Heart right ventricle (tissue), 16 donors: ENCODE results near the gene DTD1. TPM values are rescaled to one million over a fixed set of nuclear protein-coding genes. Genes with fewer than 3 reads are reported as not detected.

ENCODE experiments used
- ATAC-seq, 8 donors: fragments of 200-7000 bp; cut with Tn5 transposase; one replicate each; pipeline ENCODE4 v1.9.1; 2020; ENCODE audit warnings: mild to moderate bottlenecking in 8 of 8, moderate library complexity in 8 of 8, moderate number of reproducible peaks in 1 of 8
- DNase-seq, 2 donors: peaks; one replicate each; pipeline ENCODE4 v3.0.0-alpha.2; 2020
- H3K27ac ChIP-seq, 10 donors: fragments of 200-600 bp; sonication (generic) in 2 of 10; one replicate each; pipeline versions ENCODE4 v1.5.0 to v1.8.0; 2020 to 2022; ENCODE audit warnings: mild to moderate bottlenecking in 3 of 10
- H3K27me3 ChIP-seq, 7 donors: fragments of 200-600 bp; one replicate each; pipeline ENCODE4 v1.8.0; 2021 to 2022; ENCODE audit warnings: mild to moderate bottlenecking in 2 of 7
- H3K36me3 ChIP-seq, 9 donors: fragments of 200-600 bp; sonication (generic) in 1 of 9; one replicate each; pipeline versions ENCODE4 v1.5.0 to v1.8.0; 2020 to 2022; ENCODE audit warnings: mild to moderate bottlenecking in 2 of 9
- H3K4me1 ChIP-seq, 9 donors: fragments of 200-600 bp; sonication (generic) in 1 of 9; one replicate each; pipeline versions ENCODE4 v1.5.0 to v1.8.0; 2020 to 2022; ENCODE audit warnings: mild to moderate bottlenecking in 4 of 9
- H3K4me3 ChIP-seq, 10 donors: fragments of 200-600 bp; sonication (generic) in 2 of 10; one replicate each; pipeline versions ENCODE4 v1.5.0 to v1.8.0; 2020 to 2022; ENCODE audit warnings: mild to moderate bottlenecking in 7 of 10, moderate library complexity in 2 of 10
- H3K9me3 ChIP-seq, 11 donors: fragments of 200-600 bp in 10 of 11; sonication (generic) in 2 of 11; one replicate each; pipeline versions ENCODE4 v1.5.0 to v1.8.0; 2013 to 2022; ENCODE audit warnings: mild to moderate bottlenecking in 2 of 11, control low read depth in 1 of 11, moderate library complexity in 1 of 11
- WGBS, 2 donors: extraction: QIAGEN DNeasy Blood & Tissue Kit; methylation state at CpG; one replicate each; pipeline ENCODE4 v1.1.7; 2013; ENCODE audit warnings: inconsistent platforms in 1 of 2; 5-methylcytosine and 5-hydroxymethylcytosine counted together
- intact Hi-C, 10 donors: fragments of 100-400 bp; cut with DNase I; formaldehyde crosslinking; loops; one replicate each; pipeline versions ENCODE4 v1.11.1 to v1.14.2; 2022
- polyA plus RNA-seq, 2 donors: library from polyadenylated mRNA; stranded (reverse); fragments of 200-250 nt; gene quantifications; one replicate each; pipeline ENCODE4 v1.2.3, GENCODE V29; 2013
- total RNA-seq, 10 donors: library from RNA; stranded (reverse); fragmentation: NEBNext Ultra II Directional in 3 of 10; extraction: Animal tissue kit (Norgen Biotek cat#: 25700) in 3 of 10; gene quantifications; one replicate each; pipeline versions ENCODE4 v1.2.1 to v1.2.4, GENCODE V29; 2021 to 2023
- TF ChIP-seq, protein P1 (sequence below), 9 donors: fragments of 200-600 bp; sonication (generic) in 2 of 9; IDR thresholded peaks; one replicate each; pipeline versions ENCODE4 v1.5.0 to v1.8.0; 2021 to 2022; ENCODE audit warnings: antibody characterized with exemption in 9 of 9, mild to moderate bottlenecking in 5 of 9, moderate library complexity in 1 of 9
- donor health status: Arrhythmogenic right ventricular cardiomyopathy.
- donor health status: ischemic (EF 13 %, LVEDD 7.1; RV severe dilation, severe dysfunction).
- donor health status: healthy with polysubstance abuse.
- donor health status: DM: no; HTN: yes; CAD: no.
- donor health status: DM: no; HTN: no; CAD: no.
- donor health status: ischemic (EF 25% LVEDD 6.9; RV normal size, moderate dysfunction).
- donor health status: ischemic (EF 25% LVEDD 5.7; RV mildly dilated, moderate dysfunction).
- donor health status: healthy.
- donor health status: DM: yes; HTN: yes; CAD: no.
- donor health status: Ischemic cardiomyopathy.
- donor health status: ischemic (EF 35%, LVEDD 5.7; RV mildly dilated, moderate dysfunction).
- donor health status: nonischemic (EF 11% LVEDD 7.7; RV severe dilation, severe dysfunction).
- donor health status: DM: yes; HTN: yes; CAD: no.
- donor health status: PGD.
- donor health status: ischemic (EF 29% LVEDD 5.4; RV normal size, mild dysfunction).
- donor health status: nonischemic (EF 23%, LVEDD 6.1; RV moderate dilation, normal function).

DTD1 gene
- total and polyA plus RNA-seq, 12 donors, result 5.2 to 31.9 (median 14.3) TPM

DNA sequence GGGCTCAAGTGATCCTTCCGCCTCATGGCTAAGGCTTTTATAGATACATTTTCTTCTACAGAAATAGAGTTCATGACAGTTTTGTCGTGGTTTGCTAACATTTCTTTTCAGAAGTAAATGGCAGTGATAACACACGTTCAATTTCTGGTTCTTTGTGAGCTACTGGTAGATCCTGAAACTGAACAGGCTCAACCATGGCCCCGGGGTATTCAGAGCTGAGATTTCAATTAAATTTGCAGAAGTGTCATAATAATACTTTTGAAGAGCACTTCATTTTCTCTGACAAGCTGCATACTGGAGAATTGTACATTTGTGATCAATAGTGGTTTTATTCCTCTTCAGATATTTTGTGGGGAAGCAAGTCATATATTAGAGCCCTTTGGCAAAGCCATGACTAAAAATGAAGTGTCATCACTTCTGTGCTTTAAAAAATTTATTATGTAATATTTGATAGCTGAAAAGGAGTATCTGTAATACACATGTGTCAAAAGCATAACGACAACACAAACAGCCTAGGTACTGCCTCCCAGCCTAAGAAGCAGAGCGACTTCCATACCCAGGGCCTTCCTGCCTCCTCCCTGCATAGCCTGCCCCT, 141.5 kb downstream of the DTD1 start:
- TF ChIP-seq, protein P1, sequence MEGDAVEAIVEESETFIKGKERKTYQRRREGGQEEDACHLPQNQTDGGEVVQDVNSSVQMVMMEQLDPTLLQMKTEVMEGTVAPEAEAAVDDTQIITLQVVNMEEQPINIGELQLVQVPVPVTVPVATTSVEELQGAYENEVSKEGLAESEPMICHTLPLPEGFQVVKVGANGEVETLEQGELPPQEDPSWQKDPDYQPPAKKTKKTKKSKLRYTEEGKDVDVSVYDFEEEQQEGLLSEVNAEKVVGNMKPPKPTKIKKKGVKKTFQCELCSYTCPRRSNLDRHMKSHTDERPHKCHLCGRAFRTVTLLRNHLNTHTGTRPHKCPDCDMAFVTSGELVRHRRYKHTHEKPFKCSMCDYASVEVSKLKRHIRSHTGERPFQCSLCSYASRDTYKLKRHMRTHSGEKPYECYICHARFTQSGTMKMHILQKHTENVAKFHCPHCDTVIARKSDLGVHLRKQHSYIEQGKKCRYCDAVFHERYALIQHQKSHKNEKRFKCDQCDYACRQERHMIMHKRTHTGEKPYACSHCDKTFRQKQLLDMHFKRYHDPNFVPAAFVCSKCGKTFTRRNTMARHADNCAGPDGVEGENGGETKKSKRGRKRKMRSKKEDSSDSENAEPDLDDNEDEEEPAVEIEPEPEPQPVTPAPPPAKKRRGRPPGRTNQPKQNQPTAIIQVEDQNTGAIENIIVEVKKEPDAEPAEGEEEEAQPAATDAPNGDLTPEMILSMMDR (IDR thresholded peaks at IDR 0.05), result no peak
- no peaks in the 10 kb centered on the region for H3K36me3 ChIP-seq
- ATAC-seq, result no peak
- 91 to 92% methylated on average over 6 of the region's 6 CpGs for WGBS, 2 donors
- H3K9me3 ChIP-seq, result no peaks in the 10 kb centered on the region
- H3K4me1 ChIP-seq, result peaks cover 0 to 15% (median 5%) of the 10 kb centered on the region in 9 donors
- H3K4me3 ChIP-seq, result no peak overlapping the region
- no peak overlapping the region for H3K27ac ChIP-seq
- no peaks in the 10 kb centered on the region for H3K27me3 ChIP-seq
- DNase-seq, result no peak
- intact Hi-C loops, result no loop called here

DNA sequence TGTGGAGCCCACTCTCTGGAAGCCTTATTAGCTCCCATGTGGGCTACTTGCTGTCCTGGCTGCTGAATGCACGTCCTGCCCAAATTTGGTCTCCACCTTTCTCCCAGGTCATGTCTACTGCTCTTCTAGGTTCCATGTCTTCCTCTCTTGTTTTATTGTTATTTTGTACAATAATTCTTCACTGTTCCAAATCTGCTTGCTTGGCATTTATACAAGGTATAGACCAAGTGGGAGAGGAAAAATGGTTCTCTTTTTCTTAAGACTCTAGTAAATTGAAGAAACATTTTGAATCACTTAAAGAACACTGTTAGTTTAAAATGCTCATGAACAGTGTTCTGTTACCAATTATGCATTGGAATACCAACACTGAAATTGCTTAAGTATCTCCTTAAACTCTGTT, 144.1 kb downstream of the DTD1 start:
- intact Hi-C loops, result no loop called here

DNA sequence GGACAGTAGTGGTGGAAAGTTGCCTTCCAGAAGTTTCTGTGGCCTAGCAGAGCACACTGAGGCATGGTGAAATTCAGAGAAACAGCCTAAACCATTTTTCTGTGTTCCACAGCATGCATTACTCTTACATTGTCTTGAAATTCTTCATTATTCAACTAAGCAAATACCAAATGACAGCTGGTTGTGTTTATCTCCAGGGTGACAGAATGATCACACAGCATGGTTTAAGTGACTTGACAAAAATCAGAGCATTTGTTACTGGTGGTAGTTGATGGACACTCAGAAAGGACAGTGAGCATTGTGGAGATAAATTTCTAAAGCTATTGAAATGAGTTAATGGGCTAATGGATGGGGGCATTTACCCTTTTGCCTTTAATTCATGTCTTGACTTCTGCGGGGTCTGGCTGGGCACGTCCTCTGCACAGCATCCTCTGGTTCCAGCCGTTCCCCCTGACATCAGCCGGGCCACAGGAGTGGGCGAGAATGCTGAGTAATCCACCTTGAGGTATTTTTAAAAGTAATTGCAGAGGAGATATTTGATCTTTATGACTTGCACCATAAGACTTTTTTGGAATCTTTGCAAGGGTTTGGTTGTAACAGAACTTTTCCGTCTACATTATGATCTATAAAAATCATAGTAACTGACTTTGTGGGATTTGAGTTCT, 146.8 kb downstream of the DTD1 start:
- intact Hi-C loops, result loop anchor here in 1 of 10 donors (5.0 kb wide), 1 partner anchor 32 kb away; no protein-coding TSS in a partner anchor
- Histone ChIP-seq H3K9me3 (no peaks in the 10 kb centered on the region), H3K36me3 (no peaks in the 10 kb centered on the region), H3K27me3 (no peaks in the 10 kb centered on the region), H3K4me3 (no peak overlapping the region), H3K27ac (no peak overlapping the region), H3K4me1 (peaks cover 0 to 14% (median 0%) of the 10 kb centered on the region in 9 donors)
- 93 to 94% methylated on average over 6 of the region's 6 CpGs for WGBS, 2 donors
- DNase-seq, result no peak
- TF ChIP-seq, protein P1 (IDR thresholded peaks at IDR 0.05), result no peak
- no peak for ATAC-seq

More for the DNA sequence above, 144.1 kb downstream of the DTD1 start:
- H3K27ac ChIP-seq, result no peak overlapping the region
- 98 to 100% methylated on average over 1 of the region's 1 CpG for WGBS, 2 donors
- H3K27me3 ChIP-seq, result no peaks in the 10 kb centered on the region
- ATAC-seq (no peak), DNase-seq (no peak)
- peaks cover 0 to 15% (median 5%) of the 10 kb centered on the region in 9 donors for H3K4me1 ChIP-seq
- TF ChIP-seq, protein P1 (IDR thresholded peaks at IDR 0.05), result no peak
- H3K4me3 ChIP-seq, result no peak overlapping the region
- H3K9me3 ChIP-seq, result no peaks in the 10 kb centered on the region
- H3K36me3 ChIP-seq, result no peaks in the 10 kb centered on the region

DNA sequence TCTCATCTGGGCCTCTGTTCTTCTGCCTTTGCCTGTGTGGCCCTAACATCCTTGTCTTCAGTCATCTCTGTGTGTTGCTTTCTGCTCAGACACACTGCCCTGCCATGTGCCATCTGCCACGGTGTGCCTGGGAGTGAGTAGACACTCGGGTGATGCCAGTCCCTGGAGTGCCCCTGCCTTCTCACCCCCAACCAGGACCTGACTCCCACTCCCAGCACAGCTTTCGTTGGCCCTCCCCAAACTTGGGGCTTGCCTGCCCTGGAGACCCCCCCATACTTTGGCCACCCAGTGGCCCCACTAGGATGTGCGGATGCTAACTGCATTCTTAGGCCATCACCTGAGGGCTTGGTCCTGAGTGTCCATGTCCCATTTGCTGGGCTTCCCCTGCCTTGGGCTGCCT, 149.3 kb downstream of the DTD1 start:
- H3K4me1 ChIP-seq, result peaks cover 0 to 22% (median 0%) of the 10 kb centered on the region in 9 donors
- ATAC-seq (no peak), DNase-seq (no peak)
- 96 to 97% methylated on average over 4 of the region's 4 CpGs for WGBS, 2 donors
- H3K9me3 ChIP-seq, result no peaks in the 10 kb centered on the region
- intact Hi-C loops, result loop anchor here in 1 of 10 donors (5.0 kb wide), 1 partner anchor 35 kb away; no protein-coding TSS in a partner anchor
- H3K36me3 ChIP-seq, result no peaks in the 10 kb centered on the region
- H3K4me3 ChIP-seq, result no peak overlapping the region
- H3K27ac ChIP-seq, result no peak overlapping the region
- no peaks in the 10 kb centered on the region for H3K27me3 ChIP-seq
- TF ChIP-seq, protein P1 (IDR thresholded peaks at IDR 0.05), result no peak
